ENCODE results near the gene PTPRK.

The PTPRK gene

DNA sequence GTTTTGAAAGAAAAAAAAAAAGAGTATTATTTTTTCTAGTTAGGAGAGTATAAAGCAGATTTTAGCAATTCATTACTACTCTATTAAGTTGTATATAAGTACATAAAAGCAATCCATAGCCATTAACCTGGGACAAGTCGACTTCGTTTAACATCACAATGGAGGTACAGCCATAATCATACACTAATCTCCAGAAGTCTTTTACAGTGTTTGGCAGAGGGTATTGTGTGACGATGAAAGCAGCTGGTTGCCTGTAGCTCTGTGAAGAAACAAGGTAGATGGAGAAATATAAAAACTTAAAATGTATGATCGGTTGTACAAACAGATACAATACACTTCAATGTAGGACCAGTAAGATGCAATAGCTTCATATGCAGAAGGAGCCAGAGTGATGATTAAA, 543.6 kb downstream of the PTPRK start:
- in situ Hi-C loops (cut with HindIII; ENCODE audit: low sequenced_read_pairs), result no loop called here

DNA sequence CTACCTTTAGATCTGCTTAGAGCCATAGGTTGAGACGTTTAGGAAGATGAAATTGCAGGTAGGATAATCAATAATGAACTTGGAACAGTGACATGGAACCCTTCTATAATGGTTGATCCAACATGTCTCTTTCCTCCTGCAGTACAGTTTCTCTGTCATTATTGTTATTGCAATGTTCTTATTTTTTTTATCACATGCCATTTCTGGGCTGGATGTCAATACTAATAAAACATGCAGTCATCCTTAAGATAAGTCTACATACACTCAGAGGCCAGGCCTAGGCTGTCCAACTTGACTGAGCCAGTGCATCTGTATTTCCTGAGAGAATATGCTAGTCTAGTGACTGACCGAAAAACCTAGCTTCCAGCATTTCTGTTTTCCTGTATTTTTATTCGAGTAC, 544.3 kb downstream of the PTPRK start:
- in situ Hi-C loops (cut with HindIII; ENCODE audit: low sequenced_read_pairs), result no loop called here

DNA sequence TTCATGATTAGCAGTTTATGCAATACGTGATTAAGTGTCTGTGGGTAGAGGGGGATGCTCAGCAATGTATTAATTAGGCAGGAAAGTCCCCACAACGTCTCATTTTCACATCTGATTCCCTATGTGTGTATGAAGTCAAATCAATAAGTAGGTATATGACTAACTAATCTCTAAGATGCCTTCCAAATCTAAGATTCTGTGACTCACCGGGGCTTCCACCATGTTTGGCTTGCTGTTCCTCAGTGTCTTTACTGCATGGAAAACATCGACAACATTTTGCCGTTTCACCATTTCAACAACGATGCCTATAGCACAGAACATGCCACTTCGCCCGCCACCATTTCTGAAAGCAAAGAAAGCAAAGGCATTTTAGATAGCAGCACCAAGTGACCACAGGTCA, 547.6 kb downstream of the PTPRK start:
- in situ Hi-C loops (cut with HindIII; ENCODE audit: low sequenced_read_pairs), result no loop called here

DNA sequence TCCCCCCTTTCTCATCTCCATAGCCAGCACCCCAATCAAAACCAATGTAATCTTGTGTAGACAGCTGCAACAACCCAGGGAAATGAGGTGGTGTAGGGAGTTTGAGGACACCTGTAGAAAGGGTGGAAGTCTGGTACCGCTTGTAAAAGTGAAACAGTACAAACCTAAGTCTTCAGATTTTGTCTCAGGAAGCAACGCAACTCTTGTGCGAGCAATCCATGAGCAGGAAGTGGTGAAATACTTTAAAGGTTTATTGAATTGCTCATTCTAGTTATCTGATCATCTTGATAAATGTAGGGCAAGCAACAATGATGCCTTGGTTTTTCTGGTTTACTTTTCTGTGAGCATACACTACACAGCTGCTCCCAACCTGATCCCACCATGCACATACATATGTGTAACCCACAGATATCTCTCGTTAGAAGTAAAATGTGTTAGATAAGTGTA, 548.4 kb downstream of the PTPRK start:
- in situ Hi-C loops (cut with HindIII; ENCODE audit: low sequenced_read_pairs), result no loop called here

DNA sequence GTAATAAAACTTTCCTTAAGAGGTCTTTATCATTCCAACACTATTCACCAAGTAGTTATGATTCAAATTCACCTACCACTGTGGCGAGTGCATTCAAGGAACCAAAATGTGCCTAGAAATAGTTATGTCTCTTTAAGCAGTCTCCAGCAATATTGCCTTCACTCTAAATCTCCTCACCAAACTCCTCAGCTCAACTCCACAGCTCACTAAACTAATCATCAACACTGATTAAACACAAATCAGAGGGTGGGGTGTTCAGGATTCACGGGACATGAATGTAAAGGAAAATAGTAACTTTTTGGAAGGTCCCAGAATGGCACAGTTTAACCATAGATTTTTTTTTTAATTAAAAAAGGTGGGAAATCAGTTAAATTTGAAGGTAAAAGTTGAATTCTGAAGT, 549.0 kb downstream of the PTPRK start:
- in situ Hi-C loops (cut with HindIII; ENCODE audit: low sequenced_read_pairs), result no loop called here

DNA sequence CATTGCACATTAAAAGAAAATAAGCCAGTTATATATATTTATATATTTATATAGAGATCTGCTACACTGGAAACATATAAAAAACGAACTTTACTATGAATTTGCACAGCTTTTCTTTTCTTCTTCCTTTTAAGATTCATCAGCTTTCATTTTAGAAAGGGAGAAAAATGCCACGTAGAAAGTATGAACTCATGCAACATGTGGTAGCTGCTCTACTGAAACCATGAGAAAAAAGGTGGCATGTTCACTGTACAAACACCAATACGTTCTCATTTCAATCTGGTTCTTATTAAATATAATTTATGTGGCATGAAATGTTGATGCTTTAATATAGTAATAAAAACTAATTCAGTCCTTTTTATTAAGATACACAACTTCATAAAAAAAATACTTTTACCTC, 550.7 kb downstream of the PTPRK start:
- in situ Hi-C loops (cut with HindIII; ENCODE audit: low sequenced_read_pairs), result no loop called here

DNA sequence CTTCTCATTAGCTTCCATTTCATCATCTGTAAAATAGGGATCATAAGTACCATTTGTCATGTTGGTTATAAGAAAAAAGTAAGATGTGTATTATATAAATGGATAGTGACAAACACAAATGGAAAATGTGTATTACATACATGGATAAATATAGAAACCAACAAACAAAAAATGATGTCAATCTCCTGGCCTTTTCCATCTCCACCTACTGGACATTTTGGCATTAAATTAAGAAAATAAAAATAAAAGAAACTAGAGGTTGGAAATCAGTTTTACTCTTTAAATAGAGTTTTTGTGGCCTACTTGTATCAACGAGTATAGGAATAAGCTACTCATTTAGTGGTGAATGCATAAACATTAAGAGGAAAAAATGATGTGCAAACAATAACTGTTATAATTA, 552.0 kb downstream of the PTPRK start:
- in situ Hi-C loops (cut with HindIII; ENCODE audit: low sequenced_read_pairs), result no loop called here

DNA sequence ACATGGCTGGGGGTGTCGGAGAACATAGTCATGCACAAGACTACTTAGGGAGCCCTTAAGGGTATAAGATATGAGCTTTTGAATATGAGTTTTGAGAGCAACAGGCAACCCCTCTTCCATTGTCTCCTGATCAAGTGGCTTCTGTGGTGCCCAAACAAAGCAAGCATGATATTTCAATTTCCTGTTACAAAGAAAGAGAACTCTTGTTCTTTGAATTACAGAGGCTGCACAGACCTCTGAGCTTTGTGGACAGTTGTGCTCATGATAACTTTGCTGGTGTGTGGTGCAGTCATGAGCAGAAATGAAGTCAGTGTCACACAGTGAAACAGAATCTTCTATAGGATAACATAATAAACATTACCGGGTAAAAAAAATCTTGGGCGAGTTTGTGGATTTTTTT, 552.7 kb downstream of the PTPRK start:
- in situ Hi-C loops (cut with HindIII; ENCODE audit: low sequenced_read_pairs), result no loop called here

DNA sequence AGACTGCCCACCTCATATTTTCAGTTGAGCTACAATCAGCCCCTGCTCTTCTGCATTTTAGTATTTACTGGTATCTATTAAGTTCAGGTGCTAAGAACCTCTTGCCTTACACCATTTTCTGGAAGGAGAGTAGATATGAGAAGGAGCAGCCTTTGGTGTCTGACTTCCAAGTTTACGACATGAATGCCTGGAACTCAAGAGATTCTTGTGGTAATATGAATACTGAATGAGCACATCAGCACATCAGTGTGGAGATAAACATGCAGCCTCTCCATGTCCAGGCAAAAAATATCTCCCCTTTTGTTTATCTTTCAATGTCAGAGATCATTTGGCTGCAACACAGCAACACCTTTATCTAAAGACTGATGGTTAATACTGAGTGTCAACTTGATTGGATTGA, 553.8 kb downstream of the PTPRK start:
- in situ Hi-C loops (cut with HindIII; ENCODE audit: low sequenced_read_pairs), result no loop called here

DNA sequence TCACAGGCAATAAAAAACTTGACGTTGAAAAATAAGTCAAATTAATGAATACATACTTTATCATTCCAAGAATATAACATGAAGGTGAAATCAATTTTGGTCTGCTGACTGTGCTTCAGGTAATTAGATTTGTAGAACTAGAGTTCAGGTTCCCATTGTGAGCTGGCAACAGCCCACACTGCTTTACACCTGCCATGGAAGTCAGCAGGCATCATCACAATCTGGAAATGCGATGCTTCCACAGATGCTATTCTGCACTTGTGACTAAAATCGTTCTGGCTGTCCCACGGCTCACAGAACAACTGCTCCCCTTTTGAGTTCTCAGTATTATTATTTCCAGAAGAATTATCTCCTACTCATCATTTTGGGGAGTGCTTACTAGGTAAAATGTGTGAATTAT, 556.9 kb downstream of the PTPRK start:
- in situ Hi-C loops (cut with HindIII; ENCODE audit: low sequenced_read_pairs), result no loop called here

DNA sequence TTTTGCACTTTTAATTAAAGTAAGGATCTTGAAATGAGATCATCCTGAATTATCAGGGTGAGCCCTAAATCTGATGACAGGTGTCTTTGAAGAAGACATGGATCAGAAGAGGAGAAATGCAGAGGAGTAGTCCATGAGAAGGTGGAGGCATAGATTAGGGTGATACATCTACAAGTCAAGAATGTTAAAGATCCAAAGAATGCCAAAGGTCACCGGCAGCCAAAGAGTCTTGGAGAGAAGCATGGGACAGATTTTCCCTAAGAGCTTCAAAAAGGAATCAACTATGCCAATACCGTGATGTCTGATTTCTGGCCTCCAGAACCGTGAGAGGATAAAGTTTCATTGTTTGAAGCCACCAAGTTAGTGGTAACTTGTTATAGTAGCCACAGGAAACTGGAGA, 560.5 kb downstream of the PTPRK start:
- in situ Hi-C loops (cut with HindIII; ENCODE audit: low sequenced_read_pairs), result no loop called here

DNA sequence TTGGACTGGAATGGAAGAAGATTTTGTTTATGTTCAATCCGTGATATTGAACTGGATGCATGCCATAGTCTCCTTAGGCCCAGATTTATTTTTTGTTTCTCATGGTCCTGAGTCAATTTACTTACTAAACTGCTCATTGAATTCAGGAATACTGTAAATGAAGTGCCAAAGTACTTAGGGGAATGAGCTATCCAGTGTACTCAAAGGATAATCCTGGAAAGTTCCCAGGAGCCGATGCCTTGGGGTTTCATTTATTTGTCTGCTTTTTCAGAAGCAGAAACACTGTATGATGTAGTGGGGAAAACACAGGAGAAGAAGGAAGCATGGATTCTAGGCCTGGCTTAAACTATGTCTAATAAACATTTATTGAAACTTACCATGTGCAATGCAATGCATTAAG, 563.4 kb downstream of the PTPRK start:
- in situ Hi-C loops (cut with HindIII; ENCODE audit: low sequenced_read_pairs), result no loop called here

DNA sequence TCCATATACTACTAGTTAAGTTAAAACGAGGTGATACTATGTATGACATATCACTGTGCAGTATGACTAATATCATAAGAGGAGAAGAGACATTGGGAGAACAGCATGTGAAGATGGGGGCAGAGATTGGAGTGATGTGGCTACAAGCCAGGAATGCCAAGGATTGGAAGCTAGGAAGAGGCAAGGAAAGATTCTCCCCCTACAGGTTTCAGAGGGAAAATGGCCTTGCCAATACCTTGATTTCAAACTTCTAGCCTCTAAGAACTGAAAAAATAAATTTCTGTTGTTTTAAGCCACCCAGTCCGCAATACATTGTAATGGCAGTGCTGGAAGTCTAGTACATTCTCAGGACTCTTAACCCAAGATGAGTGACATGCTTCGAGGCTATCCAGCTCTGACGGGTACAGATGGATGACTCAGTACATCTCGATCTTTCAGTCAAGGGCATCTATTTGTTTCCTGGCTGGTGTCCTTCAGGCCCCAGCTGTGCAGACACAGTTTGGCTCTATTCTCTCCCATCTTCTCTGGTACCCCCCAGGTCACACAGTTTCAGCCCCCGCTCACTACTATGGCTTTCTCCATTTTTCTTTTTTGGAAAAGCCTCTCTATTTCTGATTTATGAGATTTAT, 564.0 kb downstream of the PTPRK start:
- in situ Hi-C loops (cut with HindIII; ENCODE audit: low sequenced_read_pairs), result no loop called here

DNA sequence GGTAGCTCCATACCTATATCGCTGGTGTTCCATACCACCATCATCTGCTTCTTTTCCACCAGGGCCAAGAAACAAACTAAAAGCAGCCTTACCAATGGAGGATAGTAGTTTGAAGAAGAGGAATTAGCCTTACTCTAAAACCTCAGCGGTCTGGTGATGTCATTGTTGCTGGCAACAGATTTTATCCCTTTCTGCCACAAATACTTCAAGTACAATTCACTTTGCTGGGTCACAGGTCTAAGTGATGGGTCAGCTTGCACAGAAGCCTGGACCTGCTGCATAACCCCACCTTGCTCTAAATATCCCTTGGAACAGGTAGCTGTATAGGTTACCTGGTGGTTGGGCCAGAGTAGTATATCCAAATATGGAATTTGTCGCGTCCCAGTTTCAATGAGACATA, 566.3 kb downstream of the PTPRK start:
- in situ Hi-C loops (cut with HindIII; ENCODE audit: low sequenced_read_pairs), result no loop called here

DNA sequence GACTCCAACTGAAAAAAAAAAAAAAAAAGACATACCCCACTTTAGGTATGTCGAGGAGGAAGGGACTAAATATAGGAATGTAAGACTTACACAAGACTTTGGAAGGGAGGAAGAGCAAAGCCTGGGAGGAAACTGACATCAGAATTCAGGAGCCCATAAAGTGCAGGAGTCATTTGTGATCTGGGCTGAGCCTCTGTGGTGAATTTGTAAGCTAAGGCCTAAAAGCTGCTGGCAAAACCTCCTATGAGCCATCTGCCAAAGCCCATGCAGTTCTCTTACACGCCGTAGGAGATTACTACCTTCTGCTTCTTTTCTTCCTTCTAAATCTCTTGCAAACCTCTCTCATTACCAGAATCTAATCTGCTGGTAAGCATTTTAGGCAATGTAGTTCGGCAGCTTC, 567.6 kb downstream of the PTPRK start:
- in situ Hi-C loops (cut with HindIII; ENCODE audit: low sequenced_read_pairs), result no loop called here

DNA sequence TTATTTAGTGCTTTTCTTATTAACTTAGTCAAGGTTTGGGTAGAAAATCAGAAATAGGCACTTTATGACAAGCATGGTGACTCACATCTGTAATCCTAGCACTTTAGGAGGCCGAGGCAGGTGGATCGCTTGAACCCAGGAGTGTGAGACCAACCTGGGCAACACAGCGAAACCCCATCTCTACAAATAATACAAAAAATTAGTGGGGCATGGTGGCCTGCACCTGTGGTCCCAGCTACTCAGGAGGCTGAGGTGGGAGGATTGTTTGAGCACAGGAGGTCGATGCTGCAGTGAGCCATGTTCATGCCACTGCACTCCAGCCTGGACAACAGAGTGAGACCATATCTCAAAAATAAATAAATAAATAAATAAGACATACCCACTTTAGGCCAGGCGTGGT, 568.2 kb downstream of the PTPRK start:
- in situ Hi-C loops (cut with HindIII; ENCODE audit: low sequenced_read_pairs), result no loop called here

DNA sequence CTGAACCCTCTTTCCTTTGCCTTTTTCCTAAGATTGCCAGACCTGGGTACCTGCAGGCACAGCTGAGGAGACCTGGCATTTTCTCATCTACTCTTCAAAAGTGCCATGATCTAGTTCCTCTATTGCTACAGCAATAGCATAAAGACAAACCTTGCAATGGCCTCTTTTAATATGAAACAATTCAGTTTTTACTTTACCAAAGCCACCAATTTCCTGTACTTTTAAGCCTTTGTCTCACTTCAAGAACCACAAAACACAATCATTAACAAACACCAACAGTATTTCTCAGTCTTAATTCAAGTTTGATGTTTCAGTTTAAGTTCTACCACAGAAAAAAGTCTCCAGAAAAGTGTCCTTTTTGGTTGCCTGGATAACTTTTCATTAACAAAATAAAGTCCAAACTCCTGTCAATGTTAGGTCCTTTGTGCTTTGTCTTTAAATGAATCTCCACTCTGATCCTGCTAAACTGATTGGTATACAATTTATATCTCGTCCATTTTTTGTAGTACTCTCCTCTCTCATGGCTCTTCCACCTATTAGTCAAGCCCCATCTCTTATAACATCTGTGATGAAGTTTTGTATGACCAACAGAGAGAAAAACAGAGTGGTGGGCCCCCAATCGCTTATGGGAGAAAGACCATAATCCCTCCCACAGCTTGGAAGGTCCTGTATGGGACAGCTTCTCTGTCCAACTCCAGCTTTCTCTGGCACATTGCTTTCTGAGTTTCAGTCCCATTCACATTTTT, 569.1 kb downstream of the PTPRK start:
- in situ Hi-C loops (cut with HindIII; ENCODE audit: low sequenced_read_pairs), result no loop called here

DNA sequence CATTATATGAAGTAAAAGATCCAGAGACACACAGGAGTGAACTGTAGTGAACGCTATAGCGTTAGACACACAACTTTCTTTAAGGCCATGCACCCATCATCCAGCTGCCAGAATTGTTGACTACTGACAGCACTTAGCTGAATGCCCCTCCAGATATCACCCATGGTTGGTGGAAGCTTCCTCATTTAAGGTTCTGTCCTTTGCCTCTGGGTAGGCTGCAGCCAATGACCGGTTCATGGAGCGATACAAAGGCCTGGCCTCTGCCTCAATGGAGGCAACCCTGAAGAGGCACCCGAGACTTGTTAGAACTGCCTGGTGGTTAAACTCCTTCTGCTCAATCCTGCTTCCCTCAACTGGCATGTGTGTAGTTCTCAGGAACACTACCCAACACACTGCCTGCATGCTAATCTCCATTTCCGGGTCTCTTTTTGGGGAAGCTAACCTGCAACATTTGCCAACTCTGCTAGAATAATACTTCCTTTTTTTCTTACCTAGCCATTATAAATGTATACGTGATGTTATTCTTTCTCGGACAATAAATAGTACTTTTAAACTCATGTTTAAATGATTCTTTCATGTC, 569.7 kb downstream of the PTPRK start:
- in situ Hi-C loops (cut with HindIII; ENCODE audit: low sequenced_read_pairs), result no loop called here

DNA sequence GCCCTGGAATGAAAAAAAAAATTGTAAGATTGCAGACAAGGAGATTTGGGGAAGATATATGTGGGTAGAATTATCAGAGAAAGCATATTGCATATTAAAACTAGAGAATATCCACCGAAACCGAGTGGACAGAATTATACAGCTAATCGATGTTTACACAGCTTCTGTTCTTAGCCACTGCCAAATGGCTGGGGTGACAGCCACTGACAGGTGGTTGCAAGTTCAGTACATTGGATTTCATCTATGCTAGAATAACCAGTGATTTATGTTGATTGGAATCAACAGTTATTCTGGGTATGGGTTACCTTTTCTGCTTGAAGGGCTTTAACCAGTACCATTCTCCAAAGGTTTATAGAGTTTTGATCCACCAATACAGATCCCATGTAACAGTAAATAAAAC, 571.1 kb downstream of the PTPRK start:
- in situ Hi-C loops (cut with HindIII; ENCODE audit: low sequenced_read_pairs), result no loop called here

DNA sequence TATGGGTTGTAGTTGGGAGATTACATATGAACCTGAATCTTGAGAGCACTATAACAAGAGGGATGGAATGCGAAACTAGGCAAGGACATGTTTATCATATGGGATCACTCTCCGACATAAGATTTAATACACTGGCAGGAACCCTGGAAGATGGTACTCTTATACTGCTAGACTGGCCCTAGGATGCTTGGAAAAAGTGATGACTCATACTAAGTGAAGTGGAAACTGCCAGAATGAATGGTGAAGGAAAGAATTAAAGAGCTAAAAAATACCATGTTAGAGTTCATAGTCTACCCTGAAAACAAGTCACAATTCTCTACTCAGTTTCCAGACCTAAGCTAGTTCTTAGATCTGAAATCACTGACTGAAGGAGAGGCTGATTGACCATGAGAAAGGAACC, 574.0 kb downstream of the PTPRK start:
- in situ Hi-C loops (cut with HindIII; ENCODE audit: low sequenced_read_pairs), result no loop called here

DNA sequence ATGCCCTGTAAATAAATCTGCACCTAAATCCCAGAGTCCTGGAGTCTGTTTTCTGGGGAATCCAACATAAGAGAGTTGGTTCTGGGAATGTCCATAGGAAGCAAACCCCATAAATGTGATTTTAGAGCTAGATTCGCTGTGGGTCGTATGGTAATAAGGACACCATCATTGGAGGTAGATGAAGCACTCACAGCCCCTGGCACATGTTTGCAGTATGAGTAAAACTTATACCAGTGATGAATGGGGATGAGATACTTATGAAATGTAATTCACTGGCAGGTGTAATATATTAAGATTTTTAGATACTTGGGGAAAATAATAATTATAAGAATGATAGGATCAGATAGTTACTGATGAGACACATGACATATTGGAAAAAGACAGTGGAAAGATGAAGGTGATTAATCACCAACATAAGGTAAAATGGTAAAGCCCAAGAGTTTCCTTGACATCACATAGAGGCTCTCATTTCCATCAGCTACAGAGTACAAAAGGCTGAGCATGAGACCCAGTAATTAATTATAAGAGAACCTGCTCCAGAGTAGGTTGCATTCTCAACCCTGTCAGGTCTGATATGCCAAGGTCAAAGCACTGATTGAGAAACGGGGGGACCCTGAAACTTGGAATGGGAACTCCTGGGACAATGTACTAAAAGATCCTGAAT, 574.8 kb downstream of the PTPRK start:
- in situ Hi-C loops (cut with HindIII; ENCODE audit: low sequenced_read_pairs), result no loop called here

DNA sequence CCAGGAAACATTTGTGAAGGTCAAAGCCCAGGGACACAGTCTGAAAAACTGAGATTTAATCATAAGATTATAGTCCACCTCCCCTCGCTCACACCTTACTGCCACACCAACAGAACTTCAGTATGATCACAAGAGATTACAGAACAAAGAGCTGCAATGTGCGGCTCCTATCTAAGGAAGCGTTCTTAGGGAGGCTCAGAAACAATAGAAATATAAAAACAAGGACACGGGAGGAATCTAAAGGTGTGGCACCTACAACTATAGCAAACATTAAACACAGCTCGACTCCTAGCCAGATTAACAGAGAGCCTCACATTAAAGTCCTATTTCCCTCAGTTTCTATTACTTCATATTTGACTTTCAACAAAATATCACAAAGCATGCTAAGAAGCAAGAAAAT, 579.2 kb downstream of the PTPRK start:
- in situ Hi-C loops (cut with HindIII; ENCODE audit: low sequenced_read_pairs), result no loop called here
